ENCODE results near the gene ADAMTS9.
A peak's percentile ranks its signal among the peaks of the same experiment; 100 is the strongest.

Gene ADAMTS9

DNA sequence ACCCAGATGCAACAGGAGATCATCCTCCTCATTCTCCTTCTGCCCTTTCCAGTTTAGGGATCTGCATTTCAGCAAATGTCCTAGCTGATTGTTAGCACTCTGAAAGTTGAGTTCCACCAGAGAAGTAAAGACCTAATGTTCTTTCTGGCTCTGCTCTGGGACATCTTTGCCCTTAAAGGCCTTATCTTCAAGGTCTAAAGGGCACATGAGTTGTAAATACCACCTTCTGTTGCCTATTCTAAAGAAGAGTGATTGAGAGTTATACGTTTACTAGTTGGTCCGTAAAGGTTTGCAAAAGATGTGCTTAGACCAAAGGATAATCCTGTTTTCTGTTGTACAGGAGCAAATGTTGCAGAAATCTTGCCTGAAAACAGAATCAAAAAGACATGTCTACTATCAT, 151.6 kb downstream of the ADAMTS9 start:
- DNase-seq (ENCODE audit: low read depth) = no peak

- DNase-seq (ENCODE audit: low read depth) = peak; percentile 15
Observed at GRCh38 chr3:64533617-64534317, 154.0 kb downstream of the ADAMTS9 start.

- DNase-seq (ENCODE audit: low read depth) = no peak
Observed at GRCh38 chr3:64530434-64531049, 157.3 kb downstream of the ADAMTS9 start.

DNA sequence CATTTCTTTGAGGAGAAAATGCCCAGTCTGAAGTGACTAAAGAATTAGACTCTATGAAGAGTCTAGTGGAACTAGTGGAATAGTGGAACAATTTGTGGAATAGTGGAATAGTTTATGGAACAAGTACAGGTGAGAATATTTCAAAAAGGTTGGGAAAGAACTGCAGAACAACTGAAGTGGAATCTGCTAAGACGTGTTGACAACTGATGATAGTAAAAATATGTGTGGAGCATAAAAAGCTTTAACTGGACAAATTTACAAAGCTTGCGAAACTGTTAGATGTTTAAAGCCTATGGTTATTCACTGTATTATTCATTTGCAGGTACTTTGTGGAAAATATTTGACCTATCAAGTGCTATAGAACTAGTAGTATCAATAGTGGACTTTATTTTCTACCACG, 164.5 kb downstream of the ADAMTS9 start:
- no peak for DNase-seq (ENCODE audit: low read depth)

DNA sequence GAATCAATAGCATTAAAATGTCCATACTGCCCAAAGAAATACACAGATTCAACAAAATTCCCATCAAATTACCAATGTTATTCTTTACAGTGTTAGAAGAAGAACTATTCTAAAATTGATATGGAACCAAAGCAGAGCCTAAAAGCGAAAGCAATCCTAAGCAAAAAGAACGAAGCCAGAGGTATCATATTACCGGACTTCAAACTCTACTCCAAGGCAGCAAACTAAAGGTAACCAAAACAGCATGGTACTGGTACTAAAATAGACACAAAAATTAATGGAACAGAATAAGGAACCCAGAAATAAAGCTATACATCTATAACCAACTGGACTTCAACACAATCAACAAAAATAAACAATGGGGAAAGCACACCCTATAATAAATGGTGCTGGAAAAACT, 167.5 kb downstream of the ADAMTS9 start:
- no peak for DNase-seq (ENCODE audit: low read depth)

DNA sequence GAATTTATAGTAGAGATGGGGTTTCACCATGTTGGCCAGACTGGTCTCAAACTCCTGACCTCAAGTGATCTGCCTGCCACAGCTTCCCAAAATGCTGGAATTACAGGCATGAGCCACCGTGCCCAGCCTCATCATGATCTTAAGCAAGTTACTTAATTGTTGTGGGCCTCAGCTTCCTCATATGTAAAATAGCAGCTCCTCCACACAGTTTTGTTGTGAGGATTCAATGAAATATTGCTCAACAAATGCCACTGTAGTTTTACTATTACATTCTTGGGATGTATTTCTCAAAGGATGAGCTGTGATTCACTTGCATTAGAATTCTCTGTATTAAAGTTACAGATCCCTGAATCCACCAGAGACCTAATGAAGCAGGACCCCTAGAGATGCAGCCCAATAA, 168.8 kb downstream of the ADAMTS9 start:
- no peak for DNase-seq (ENCODE audit: low read depth)

GRCh38 chr3:64518496-64518895, 169.3 kb downstream of the ADAMTS9 start:
- no peak for DNase-seq (ENCODE audit: low read depth)

GRCh38 chr3:64514889-64515288, 172.9 kb downstream of the ADAMTS9 start:
- DNase-seq (ENCODE audit: low read depth) = no peak

DNA sequence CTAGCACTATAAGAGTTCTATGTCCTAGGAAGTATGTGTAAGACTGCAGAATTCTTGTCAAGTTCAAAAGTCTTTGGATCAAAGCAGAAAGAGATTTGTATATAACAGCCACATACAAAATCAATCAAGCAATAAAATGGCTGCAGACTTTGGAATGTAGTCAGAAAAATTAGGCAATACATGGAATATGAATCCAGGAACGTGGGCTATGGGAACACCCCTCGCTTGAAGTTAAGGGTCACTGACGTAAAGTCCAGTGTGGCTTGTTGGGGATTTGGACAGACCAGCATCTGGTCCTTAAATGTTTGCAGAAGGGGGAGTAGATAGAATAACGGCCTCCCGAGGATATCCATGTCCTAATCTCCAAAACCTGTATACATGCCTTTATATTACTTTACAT, 178.6 kb downstream of the ADAMTS9 start:
- DNase-seq (ENCODE audit: low read depth) = no peak

GRCh38 chr3:64508140-64508539, 179.7 kb downstream of the ADAMTS9 start:
- DNase-seq (ENCODE audit: low read depth) = no peak

- DNase-seq (ENCODE audit: low read depth) = no peak
Observed at GRCh38 chr3:64506255-64506654, 181.5 kb downstream of the ADAMTS9 start.

GRCh38 chr3:64505419-64505818, 182.4 kb downstream of the ADAMTS9 start:
- DNase-seq (ENCODE audit: low read depth) = no peak

GRCh38 chr3:64502284-64502683, 185.5 kb downstream of the ADAMTS9 start:
- DNase-seq (ENCODE audit: low read depth) = no peak

- DNase-seq (ENCODE audit: low read depth) = no peak
Observed at GRCh38 chr3:64501298-64501906, 186.4 kb downstream of the ADAMTS9 start.

DNA sequence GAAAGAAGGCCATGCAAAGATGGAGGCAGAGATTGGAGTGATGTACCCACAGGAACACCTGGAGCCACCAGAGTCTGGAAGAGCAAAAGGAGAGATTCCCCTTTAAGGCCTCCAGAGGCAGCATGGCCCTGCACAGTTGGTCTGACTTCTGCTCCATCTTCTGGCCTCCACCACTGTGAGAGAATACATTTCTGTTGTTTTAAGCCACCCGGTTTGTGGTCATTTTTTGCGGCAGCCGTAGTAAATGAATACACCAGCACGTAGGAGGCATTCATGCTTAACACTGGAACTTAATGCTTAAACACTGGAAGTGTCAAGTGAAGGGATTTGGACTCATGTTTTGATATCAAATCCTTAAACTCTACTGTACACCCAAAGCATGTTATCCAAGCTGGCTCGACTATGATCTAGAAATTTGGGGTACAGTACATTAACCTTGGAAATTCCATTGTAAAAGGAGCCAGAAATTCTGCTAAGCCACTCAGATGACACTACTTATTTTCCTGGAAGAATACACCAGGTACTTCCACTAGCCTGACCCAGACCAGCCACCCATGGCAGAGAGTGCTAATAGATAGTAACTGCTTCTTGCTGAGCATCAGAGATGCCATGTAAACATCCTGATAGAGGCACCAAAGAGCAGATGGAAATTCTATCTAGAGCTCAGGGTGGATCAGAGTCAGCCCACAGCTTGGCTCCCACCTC, 190.9 kb downstream of the ADAMTS9 start:
- DNase-seq (ENCODE audit: low read depth) = no peak

GRCh38 chr3:64495781-64496334, 191.9 kb downstream of the ADAMTS9 start:
- DNase-seq (ENCODE audit: low read depth) = no peak

DNA sequence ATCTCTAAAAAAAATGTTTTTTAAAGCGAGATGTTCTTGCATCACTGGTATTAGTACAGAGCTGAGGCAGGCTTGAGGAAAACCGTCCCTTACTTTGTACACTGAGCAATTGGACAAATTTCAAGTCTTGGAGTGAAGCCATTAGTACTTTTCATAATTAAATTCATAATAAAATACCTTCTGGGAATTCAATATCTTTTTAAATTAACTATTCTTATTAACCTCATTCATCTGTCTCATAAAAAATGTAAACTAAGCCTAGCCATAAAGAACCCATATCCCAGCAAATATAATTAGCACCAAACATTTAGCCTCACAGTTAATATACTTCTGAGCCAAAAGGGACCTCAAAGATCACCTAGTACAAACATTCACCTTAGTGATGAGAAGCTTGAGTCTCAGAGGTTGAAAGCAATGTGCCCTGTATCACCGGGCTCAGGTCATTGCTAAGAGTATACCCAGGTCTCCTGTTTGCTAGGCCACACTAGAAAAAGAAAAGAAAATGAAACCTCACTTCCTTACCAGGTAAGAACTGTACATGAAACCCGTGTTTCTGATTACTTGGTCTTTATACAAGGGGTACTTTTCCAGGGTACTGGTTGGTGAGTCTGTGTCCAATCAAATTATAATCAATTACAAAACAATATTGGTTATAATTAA, 192.5 kb downstream of the ADAMTS9 start:
- DNase-seq (ENCODE audit: low read depth) = no peak

DNA sequence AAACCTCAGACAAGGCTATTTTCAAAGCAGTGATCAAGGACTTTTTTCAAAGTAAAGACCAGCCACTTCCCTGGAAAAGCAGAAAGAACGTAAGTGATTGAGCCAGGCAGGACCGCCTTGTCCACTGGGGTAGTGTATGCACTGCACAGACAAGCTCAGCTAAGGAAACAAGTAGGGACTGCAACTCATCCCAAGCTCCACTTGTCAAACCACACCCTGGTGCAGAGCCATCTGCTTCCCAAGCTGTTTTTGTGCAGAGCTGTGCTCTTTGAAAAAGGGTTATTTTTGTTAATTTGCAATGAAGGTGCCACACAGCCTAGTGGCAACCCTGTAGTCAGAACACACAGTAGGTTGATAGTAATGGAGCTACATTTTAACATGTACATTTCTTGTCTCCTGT, 193.3 kb downstream of the ADAMTS9 start:
- no peak for DNase-seq (ENCODE audit: low read depth)

DNA sequence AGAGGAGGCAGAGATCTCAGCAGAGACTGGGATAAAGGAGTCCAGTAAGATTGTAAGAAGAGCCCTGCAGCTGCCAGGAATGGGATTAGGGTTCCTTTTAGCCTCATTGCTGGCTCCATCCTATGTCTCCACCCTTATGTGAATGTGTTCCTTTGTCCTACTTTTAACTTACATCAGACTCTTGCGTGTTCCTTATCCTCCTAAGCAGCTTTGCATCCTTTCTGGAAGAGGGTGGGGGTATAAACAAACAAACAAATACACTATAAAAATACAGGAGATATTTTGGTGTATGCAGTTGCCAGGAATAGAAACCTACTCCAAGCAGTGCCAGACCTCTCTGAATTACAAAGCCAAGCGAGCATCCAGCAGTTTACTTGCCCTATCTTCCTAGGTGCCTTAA, 194.7 kb downstream of the ADAMTS9 start:
- no peak for DNase-seq (ENCODE audit: low read depth)

- no peak for DNase-seq (ENCODE audit: low read depth)
Observed at GRCh38 chr3:64491843-64492242, 196.0 kb downstream of the ADAMTS9 start.

- DNase-seq (ENCODE audit: low read depth) = no peak
Observed at GRCh38 chr3:64490180-64490724, 197.5 kb downstream of the ADAMTS9 start.

Measured in stimulated activated CD8-positive, alpha-beta memory T cell treated with anti-CD3 and anti-CD28 coated beads, Interleukin-4, amount 100 ng/mL, for 24 hours (primary cell).